Measurements from ENCODE around the gene MANBA.

MANBA gene

GRCh38 chr4:102586002-102586643 lies 174.6 kb downstream of the MANBA start:
- no peak for DNase-seq

GRCh38 chr4:102585329-102585728 lies 175.4 kb downstream of the MANBA start:
- DNase-seq = no peak

GRCh38 chr4:102584091-102584490 lies 176.7 kb downstream of the MANBA start:
- DNase-seq = no peak
